ENCODE data around the gene ANKS1A. TPM values are rescaled to one million over a fixed set of nuclear protein-coding genes. Genes with fewer than 3 reads are reported as not detected.
"Not testable (repeated sequence)": the region's sequence is repeated elsewhere in the genome, so short reads cannot be mapped to it uniquely, and the experiment has no call there.

The ANKS1A gene
- 20.9 TPM for total RNA-seq

DNA sequence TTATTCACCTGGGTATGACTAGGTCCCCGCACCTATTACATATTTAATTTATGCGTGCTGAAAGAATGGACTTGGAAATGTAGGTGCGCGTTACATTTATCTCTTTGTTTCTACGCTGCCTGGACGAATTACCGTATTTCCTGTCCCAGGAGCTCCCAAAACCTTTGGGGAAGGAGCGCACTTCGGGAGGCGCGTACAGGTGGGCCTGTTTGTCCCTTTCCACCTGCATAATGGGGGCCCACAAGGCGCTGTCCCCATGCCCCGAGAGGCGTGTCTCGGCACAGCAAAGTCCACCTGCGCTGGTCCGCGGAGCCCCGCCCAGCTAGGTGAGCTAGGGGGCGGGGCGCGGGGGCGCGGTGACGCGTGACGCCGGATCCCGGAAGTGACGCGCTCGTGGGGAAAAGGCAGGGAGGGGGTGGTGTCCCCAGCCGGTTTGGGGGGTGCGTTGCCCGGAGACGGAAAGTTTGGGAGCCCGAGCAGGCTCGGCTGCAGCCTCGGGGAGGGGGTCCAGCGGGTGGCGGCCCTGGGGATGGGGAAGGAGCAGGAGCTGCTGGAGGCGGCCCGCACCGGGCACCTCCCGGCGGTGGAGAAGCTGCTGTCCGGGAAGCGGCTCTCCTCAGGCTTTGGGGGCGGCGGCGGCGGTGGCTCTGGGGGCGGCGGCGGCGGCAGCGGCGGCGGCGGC lies at the start of gene ANKS1A:
TSS of gene ANKS1A (plus strand) at position 382 of the 682 bp plus-strand sequence. CDS start at position 530, 148 bp downstream.
- no peaks in the 10 kb centered on the region for H3K9me3 ChIP-seq
- H3K4me3 ChIP-seq: peak within 1 kb of the TSS; percentile 77 to 91
- intact Hi-C loops (cut with DNase I): loop anchor here (1.0 to 5.0 kb wide), 6 partner anchors 28 to 370 kb away; partner anchors contain the start of genes BLTP3A, ILRUN, SNRPC and TCP11
- H3K36me3 ChIP-seq: peaks cover 0 to 2% of the 10 kb centered on the region in 2 donors
- DNase-seq (ENCODE audit: low spot score in 2 of 2): peak; percentile 25 to 85
- TF ChIP-seq CTCF (IDR thresholded peaks at IDR 0.05): no peak
- H3K27me3 ChIP-seq: no peaks in the 10 kb centered on the region
- H3K27ac ChIP-seq: peak within 1 kb of the TSS; percentile 82 to 96
- H3K4me1 ChIP-seq: peaks cover 0 to 7% of the 10 kb centered on the region in 2 donors

GRCh38 chr6:34839666-34840352 lies 49.2 kb upstream of the ANKS1A start:
- Histone ChIP-seq H3K9me3 (no peaks in the 10 kb centered on the region), H3K27me3 (no peaks in the 10 kb centered on the region), H3K36me3 (peaks cover 22 to 29% of the 10 kb centered on the region in 2 donors), H3K4me3 (no peak overlapping the region), H3K27ac (no peak overlapping the region), H3K4me1 (no peaks in the 10 kb centered on the region)
- intact Hi-C loops (cut with DNase I): no loop called here
- no peak for DNase-seq (ENCODE audit: low spot score in 2 of 2)
- no peak for TF ChIP-seq CTCF (IDR thresholded peaks at IDR 0.05)

- H3K36me3 ChIP-seq: peaks cover 17 to 18% of the 10 kb centered on the region in 2 donors
- H3K27me3 ChIP-seq; intact Hi-C loops (cut with DNase I); H3K4me3 ChIP-seq; H3K4me1 ChIP-seq; H3K27ac ChIP-seq; DNase-seq (ENCODE audit: low spot score in 2 of 2); H3K9me3 ChIP-seq: not testable (repeated sequence)
These were observed 40.0 kb upstream of the ANKS1A start for GRCh38 chr6:34849066-34849465.

DNA sequence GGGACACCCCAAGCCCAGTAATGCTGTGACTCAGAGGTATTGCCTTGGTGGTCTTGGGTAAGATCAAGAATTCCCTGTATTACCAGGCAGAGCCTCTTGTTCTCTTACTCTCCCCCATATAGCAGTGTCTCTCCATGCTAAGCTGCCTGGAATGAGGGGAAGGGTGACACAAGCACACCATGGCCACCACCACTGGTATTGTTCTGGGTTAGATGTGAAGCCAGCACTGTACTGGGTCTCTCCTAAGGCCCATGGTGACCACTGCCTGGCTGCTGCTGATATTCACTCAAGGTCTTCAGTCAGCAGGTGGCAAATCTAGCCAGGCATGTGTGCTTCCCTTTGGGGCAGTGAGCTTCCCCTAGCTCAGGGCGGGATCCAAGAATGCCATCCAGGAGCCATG lies 37.7 kb upstream of the ANKS1A start:
- DNase-seq (ENCODE audit: low spot score in 2 of 2): no peak
- no peak overlapping the region for H3K27ac ChIP-seq
- intact Hi-C loops (cut with DNase I): no loop called here
- H3K4me1 ChIP-seq: no peaks in the 10 kb centered on the region
- no peaks in the 10 kb centered on the region for H3K27me3 ChIP-seq
- H3K9me3 ChIP-seq: no peaks in the 10 kb centered on the region
- H3K36me3 ChIP-seq: peaks cover 23 to 32% of the 10 kb centered on the region in 2 donors
- no peak for TF ChIP-seq CTCF (IDR thresholded peaks at IDR 0.05)
- no peak overlapping the region for H3K4me3 ChIP-seq

DNA sequence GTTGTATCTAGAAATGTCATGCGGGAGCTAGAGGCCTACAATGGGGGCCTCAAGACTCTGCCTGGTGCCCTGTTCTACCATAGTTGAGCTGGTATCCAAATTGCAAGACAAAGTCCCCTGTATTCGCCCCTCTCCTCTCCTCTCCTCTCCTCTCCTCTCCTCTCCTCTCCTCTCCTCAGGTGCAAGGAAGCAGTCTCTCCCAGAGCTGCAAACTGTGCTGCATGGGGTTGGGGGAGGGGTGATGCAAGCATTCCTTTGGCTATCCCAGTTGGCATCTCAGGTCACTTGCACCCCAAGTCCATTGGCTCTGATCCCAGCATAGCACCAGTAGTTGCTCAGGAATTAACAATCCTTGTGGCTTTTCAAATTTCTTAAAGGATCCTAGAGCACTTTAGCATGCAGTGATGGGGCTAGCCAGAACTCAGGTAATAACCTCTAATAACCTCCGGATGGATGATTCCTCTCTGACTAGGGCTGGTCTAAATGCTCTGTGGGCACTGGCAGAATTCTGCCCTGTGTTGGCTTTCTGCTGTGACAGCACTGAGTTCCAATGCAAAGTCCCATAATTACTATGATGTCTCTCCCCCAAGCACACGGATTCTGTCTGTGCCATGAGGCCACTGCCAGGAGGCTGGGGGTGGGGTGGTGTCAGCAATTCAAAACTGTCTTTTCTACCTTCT lies 36.5 kb upstream of the ANKS1A start:
- Histone ChIP-seq H3K27me3 (no peaks in the 10 kb centered on the region), H3K4me1 (no peaks in the 10 kb centered on the region), H3K27ac (no peak overlapping the region), H3K9me3 (no peaks in the 10 kb centered on the region), H3K36me3 (peaks cover 35 to 44% of the 10 kb centered on the region in 2 donors), H3K4me3 (no peak overlapping the region)
- no peak for DNase-seq (ENCODE audit: low spot score in 2 of 2)
- intact Hi-C loops (cut with DNase I): no loop called here
- no peak for TF ChIP-seq CTCF (IDR thresholded peaks at IDR 0.05)

DNA sequence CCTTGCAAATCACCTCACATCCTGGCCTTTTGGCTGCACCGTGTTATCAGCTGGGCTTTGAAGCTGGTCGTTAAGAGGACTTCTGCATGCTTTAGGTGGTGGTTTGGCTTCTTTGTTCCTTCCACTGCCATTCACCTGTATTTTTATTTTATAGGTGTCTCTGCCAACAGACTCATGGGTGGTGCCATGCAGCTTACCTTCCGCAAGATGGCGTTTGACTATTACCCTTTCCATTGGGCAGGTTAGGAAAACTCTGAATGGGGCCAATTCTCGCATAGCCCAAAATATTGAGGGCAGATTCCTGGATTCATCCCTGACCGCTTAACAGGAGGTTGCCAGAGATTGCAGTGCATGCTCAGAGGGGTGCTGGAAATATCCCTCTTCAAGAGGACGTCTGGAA lies 33.6 kb upstream of the ANKS1A start:
- no peaks in the 10 kb centered on the region for H3K27me3 ChIP-seq
- H3K9me3 ChIP-seq: no peaks in the 10 kb centered on the region
- DNase-seq (ENCODE audit: low spot score in 2 of 2): no peak
- peaks cover 58 to 64% of the 10 kb centered on the region in 2 donors for H3K36me3 ChIP-seq
- no peak for TF ChIP-seq CTCF (IDR thresholded peaks at IDR 0.05)
- H3K4me3 ChIP-seq: no peak overlapping the region
- intact Hi-C loops (cut with DNase I): no loop called here
- H3K27ac ChIP-seq: no peak overlapping the region
- H3K4me1 ChIP-seq: no peaks in the 10 kb centered on the region

Data from ascending aorta (tissue), 2 donors.